RKO (cell line): ENCODE measurements around the gene ALK.

Experiments used
- DNase-seq: peaks from one replicate; pipeline ENCODE4 v3.0.0-alpha.2; 2016; ENCODE audit warnings: low spot score

Gene ALK

GRCh38 chr2:29224693-29225551, 696.5 kb downstream of the ALK start:
- no peak for DNase-seq

DNA sequence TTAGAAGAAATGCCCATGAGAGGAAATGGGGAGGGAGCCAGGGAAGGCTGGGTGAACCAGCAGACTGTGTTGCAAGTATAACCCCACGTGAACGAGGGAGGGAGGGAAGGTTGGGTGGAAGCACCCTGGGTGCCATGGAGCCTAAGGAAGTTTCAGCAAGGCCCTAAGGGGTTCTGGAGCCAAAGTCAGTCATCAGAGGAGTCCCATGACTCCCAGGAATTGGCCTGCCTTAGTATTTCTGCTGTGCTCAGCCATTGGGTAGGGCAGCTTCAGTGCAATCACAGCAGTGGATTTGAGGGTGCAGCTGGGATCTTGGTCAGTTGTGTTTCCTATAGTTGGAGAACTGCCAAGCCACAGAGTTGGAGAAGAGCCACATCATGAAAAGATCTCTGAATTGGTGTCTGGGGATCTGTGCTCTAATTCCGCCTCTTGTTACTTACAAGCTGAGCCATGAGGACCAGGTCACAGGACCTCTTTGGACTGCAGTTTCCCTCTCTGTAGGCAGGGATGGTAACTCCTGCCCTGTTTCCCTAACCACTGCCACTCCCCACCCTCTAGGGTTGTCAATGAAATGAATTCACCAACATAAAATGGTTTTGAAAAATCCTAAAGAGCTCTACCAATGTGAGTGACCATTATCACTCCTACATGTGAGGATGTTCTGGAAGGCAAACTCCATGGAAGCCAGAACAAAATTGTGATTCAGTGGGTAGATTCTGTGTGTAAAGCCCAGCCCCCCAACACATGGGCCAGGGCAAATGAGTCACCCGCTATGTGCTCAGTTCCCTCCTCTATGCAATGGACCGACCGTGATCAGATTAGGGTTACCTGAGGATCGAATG, 697.3 kb downstream of the ALK start:
- DNase-seq = peak; percentile 13

GRCh38 chr2:29223257-29223656, 698.1 kb downstream of the ALK start:
- DNase-seq = no peak

- no peak for DNase-seq
These were observed 698.8 kb downstream of the ALK start for GRCh38 chr2:29222381-29223179.

DNA sequence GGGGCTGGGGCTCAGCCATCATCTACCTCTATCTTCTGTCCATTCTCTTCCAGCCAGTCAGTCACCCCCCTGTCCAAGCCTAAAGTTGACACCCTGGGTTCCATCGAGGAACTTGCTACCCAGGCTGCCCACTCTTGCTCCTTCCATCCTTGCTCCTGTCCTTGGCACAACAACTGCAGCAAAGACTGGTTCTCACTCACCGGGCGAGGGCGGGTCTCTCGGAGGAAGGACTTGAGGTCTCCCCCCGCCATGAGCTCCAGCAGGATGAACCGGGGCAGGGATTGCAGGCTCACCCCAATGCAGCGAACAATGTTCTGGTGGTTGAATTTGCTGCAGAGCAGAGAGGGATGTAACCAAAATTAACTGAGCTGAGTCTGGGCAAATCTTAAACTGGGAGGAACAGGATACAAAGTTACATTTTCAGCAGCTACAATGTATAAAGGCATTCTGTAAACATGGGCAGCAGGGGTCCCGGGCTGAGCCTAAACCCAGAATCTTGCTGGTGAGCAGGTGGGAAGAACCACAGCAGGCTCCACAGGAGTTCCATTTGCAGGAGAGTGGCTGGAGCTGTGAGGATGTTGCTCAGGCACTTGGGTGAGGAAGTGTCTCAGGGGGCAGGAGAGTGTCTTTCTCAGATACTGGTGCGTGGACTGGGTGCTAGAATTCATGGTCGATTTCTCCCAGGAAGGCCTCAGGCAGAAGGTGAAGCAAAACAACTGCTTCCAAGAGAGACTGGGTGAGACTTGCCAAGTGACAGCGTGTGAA, 700.7 kb downstream of the ALK start:
- DNase-seq = no peak

DNA sequence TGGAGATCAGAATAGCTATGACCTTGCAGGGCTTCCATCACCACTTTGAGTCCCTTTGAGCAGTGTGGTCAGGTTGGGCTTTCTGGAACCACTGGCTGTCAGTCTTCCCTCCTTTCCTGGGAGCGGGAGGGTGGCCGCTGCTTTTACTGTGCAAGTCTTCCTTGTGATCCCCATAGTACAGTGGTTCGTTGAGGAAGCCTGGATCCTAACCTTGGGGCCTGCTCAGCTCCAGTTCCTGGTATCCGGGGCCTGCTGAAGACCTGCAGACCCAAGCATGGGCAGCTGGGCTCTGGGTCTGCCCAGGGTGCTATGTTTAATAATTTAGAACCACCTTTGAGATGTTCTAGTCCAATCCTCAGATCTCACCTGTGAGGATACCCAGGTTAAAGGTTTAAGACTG, 702.0 kb downstream of the ALK start:
- DNase-seq = no peak

GRCh38 chr2:29218550-29219125, 702.7 kb downstream of the ALK start:
- DNase-seq = no peak

GRCh38 chr2:29218071-29218470, 703.3 kb downstream of the ALK start:
- no peak for DNase-seq

DNA sequence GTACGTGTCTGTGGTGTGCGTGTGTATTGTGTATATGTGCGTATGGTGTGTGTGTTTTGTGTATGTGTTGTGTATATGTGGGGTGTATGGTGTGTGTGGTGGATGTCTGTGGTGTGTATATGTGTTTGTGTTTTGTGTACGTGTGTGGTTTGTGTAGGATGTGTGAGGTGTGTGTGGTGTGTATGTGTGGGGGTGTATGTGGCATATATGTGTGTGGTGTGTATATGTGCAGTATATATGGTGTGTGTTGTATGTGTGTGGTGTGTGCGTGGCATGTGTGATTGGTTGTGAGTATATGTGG, 704.8 kb downstream of the ALK start:
- no peak for DNase-seq

DNA sequence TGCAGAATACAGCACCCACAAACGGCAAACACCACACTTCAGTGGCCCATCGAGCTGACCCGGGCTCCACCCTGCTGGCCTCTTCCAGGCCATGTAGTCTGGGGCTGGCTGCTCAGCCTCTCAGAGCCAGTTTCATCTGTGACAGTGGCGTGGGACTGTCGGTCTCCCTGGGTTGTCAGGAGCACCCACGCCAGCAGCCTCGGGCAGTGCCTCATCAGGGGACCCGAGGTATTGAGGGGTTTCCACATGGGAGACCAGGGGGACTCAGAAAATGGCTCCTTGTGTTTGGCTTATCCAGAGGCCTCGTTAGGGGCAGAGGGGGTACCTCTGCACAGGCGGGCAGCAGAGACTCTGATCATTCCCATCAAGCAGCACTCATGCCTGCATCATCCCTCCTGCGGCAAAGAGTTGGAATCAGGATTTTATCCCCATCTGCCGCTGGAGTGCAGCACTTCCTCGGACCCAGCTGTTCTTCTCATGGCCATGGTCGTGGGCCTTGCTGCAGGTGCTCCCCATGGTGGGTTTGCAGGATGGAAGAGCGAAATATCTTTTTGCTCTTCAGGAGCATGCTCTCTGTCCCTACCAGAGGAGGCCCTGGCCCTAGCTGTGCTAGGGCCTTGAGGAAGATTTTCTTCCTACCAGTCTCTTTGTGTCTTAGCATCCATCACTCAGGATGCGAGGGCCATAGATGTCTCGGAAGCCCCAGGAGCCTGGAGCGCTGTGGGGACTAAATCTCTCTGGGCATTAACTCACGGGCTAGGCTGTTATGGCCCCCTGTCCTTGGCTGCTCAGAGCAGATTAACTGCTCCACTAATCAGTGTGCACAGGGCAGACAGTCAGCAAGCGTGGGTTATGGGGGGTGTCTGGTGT, 705.4 kb downstream of the ALK start:
- DNase-seq = no peak

DNA sequence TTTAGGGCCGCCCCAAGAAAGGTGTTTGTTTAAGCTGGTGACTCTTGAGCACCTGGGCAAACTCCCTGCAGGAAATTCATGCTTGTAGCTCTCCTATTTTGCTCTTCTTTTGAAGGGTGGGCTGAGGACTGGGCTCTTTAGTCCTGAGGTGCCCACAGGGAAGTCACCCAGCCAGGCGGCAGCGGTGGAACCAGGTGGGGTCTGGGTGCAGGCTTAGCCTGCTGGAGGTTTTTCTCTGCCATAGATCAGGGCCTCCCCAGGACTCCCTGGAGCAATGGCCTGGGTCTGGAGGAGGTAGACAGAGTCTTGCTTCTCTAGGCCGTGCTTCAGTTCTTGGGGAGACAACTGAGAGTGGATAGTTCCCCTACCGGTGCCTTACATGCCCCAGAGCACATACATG, 706.3 kb downstream of the ALK start:
- DNase-seq = no peak

DNA sequence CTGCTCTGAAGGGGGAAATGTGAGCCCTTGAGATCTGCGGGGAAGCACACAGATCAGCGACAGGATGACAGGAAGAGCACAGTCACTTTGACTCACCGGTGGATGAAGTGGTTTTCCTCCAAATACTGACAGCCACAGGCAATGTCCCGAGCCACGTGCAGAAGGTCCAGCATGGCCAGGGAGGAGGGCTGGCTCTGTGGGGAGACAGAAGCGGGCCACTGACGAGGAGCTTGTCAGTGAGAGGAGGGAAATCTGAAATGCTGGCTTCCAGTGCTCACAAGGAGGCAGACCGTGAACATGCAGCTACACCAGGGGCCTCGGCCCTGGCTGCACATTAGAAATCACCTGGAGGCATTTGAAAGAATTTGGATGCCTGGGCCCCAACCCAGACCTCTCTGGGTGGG, 707.5 kb downstream of the ALK start:
- DNase-seq = peak; percentile 34

GRCh38 chr2:29212009-29212408, 709.4 kb downstream of the ALK start:
- DNase-seq = no peak

- no peak for DNase-seq
These were observed 711.8 kb downstream of the ALK start for GRCh38 chr2:29209551-29209950.

DNA sequence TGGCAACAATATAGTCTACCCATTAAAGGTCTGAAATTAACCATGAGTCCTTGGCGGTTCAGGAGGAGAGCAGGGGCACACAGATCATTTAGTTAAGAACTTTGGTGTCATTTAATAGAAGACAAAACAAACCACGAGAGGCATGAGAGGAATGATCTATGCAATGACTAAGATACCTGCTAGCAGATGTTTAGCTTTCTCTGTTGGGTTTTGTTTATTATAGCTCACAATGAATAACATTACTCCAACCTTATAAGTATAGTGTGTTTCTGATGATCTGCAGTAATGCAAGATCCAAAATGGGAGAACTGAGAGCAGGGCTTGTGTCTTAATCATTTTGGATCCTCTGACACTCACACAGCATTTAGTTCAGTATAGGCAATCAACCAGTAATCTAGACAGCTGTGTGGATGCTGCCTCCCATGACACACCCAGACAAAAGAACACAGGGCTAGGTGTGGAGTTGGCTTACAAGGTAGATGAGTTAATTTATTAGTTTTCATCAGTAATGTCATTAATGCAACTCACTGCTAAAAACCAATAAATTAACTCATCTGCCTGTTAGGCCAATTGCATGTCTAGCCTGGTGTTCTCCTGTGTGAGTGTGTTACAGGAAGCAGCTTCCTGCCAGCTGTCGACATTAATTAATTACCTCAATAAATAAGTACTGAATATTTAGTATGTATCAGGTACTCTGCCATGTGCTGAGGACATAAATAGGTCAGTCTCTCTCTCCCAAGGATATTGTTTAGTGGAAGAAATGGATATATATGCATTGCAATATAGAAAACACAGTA, 713.8 kb downstream of the ALK start:
- no peak for DNase-seq

DNA sequence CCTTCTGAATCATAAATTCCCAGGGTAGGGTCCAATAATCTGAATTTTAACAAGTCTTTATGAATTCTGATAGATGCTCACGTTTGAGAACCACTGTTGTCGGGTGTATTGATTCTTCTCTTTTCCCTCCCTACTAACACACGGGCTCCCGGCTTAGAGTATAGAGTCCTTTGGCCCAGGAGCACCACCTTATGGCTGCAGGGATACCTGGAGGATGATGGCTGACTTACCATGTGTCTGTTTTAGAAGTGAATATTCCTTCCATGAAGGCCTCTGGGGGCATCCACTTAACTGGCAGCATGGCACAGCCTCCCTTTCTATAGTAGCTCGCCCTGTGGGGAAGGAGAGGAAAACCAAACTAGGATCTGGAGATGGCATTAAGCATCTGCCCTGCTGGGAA, 714.4 kb downstream of the ALK start:
- DNase-seq = no peak

DNA sequence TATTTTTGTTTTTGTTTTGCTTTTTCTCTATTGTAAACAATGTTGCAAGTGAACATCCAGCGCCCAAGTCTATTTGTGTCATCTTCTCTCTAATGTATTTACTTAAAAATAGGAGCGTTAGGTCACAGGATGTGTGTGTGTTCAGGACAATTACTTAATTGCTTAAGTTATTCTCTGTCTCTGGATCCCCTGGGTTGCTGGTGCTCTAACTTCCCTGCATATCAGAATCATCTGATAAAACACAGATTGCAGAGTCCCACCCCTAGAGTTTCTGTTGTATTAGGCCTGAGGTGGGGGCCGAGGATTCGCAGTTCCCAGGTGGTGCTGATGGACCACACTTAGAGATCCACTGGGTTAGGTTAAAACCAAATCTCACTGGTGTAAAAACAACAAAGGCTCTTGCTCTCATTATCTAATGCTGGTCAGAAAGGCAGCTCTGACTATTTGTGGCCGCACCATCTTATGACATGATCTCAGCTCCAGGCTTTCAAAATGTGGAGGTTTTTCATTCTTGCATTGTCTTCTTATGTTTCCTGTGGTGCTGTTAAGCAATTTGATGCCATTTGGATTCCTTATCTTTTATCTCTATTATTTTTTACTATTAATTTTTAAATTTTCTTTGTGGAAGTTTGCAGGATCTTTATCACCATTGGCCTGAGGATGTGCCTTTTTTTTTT, 718.4 kb downstream of the ALK start:
- DNase-seq = no peak

- no peak for DNase-seq
These were observed 719.4 kb downstream of the ALK start for GRCh38 chr2:29201979-29202378.
